Activated naive CD8-positive, alpha-beta T cell treated with anti-CD3 and anti-CD28 coated beads for 36 hours (primary cell): ENCODE results near the gene ECSIT. TPM values are rescaled to one million over a fixed set of nuclear protein-coding genes. Genes with fewer than 3 reads are reported as not detected.

Source experiments
- DNase-seq: peaks from one replicate; pipeline ENCODE4 v3.0.0; 2021
- H3K27ac Mint-ChIP-seq: one replicate; pipeline ENCODE4 v1.8.0; 2022; ENCODE audit warnings: mild to moderate bottlenecking, moderate library complexity, mixed read lengths
- H3K27me3 Mint-ChIP-seq: one replicate; pipeline ENCODE4 v1.8.0; 2022; ENCODE audit warnings: mild to moderate bottlenecking, mixed read lengths
- H3K36me3 Mint-ChIP-seq: one replicate; pipeline ENCODE4 v1.8.0; 2021; ENCODE audit warnings: mild to moderate bottlenecking, mixed read lengths
- H3K4me1 Mint-ChIP-seq: one replicate; pipeline ENCODE4 v1.8.0; 2021; ENCODE audit warnings: mixed read lengths
- H3K4me3 Mint-ChIP-seq: one replicate; pipeline ENCODE4 v1.8.0; 2022; ENCODE audit warnings: mild to moderate bottlenecking, moderate library complexity, mixed read lengths
- H3K9me3 Mint-ChIP-seq: one replicate; pipeline ENCODE4 v1.8.0; 2022; ENCODE audit warnings: mixed read lengths
- total RNA-seq, 2 experiments: library from RNA; stranded (reverse); gene quantifications; one replicate each; pipeline ENCODE4 v1.2.3, GENCODE V29; 2021

ECSIT gene
- total RNA-seq, 2 experiments from 2014 or later, result 46.7 to 51.7 TPM

GRCh38 chr19:11556634-11557420 lies 27.9 kb upstream of the ECSIT start:
- peaks cover 17% of the 10 kb centered on the region for H3K36me3 Mint-ChIP-seq
- H3K4me1 Mint-ChIP-seq, result peaks cover 38% of the 10 kb centered on the region
- H3K27ac Mint-ChIP-seq, result peak overlapping the region; percentile 68
- no peak for DNase-seq
- no peaks in the 10 kb centered on the region for H3K9me3 Mint-ChIP-seq
- peak overlapping the region; percentile 98 for H3K4me3 Mint-ChIP-seq
- no peaks in the 10 kb centered on the region for H3K27me3 Mint-ChIP-seq

GRCh38 chr19:11555246-11555645 lies 26.3 kb upstream of the ECSIT start:
- peaks cover 17% of the 10 kb centered on the region for H3K36me3 Mint-ChIP-seq
- H3K9me3 Mint-ChIP-seq, result no peaks in the 10 kb centered on the region
- no peak overlapping the region for H3K4me3 Mint-ChIP-seq
- H3K27me3 Mint-ChIP-seq, result no peaks in the 10 kb centered on the region
- peak overlapping the region; percentile 27 for H3K27ac Mint-ChIP-seq
- peaks cover 31% of the 10 kb centered on the region for H3K4me1 Mint-ChIP-seq
- DNase-seq, result no peak

DNA sequence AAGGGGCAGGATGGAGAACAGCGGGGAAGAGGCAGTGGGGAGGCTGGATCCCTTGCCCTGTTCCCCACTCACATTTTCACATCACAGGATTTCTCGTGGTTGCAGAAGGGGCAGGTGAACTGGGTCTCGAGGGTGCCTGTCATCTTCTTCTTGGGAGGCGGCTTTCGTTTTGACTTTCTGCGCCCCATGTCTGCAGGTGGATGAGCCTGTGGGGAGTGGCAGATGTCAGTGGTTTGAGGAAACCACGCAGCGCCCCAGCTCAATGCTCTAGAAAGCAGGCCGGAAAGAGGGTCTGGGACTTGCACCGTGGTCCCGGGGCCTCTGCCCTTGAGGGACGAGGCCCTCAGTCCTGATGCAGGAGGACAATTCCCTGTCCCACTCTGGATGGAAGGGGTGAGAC lies 25.2 kb upstream of the ECSIT start:
- DNase-seq, result no peak
- peaks cover 17% of the 10 kb centered on the region for H3K36me3 Mint-ChIP-seq
- H3K9me3 Mint-ChIP-seq, result no peaks in the 10 kb centered on the region
- H3K27me3 Mint-ChIP-seq, result no peaks in the 10 kb centered on the region
- peaks cover 26% of the 10 kb centered on the region for H3K4me1 Mint-ChIP-seq
- H3K27ac Mint-ChIP-seq, result peak overlapping the region; percentile 6
- no peak overlapping the region for H3K4me3 Mint-ChIP-seq

- H3K27ac Mint-ChIP-seq, result no peak overlapping the region
- H3K4me3 Mint-ChIP-seq, result no peak overlapping the region
- DNase-seq, result no peak
- no peaks in the 10 kb centered on the region for H3K9me3 Mint-ChIP-seq
- H3K4me1 Mint-ChIP-seq, result peaks cover 22% of the 10 kb centered on the region
- H3K36me3 Mint-ChIP-seq, result peaks cover 15% of the 10 kb centered on the region
- H3K27me3 Mint-ChIP-seq, result no peaks in the 10 kb centered on the region
Observed at GRCh38 chr19:11552666-11553372, 23.9 kb upstream of the ECSIT start.

- Mint-ChIP-seq H3K27me3 (no peaks in the 10 kb centered on the region), H3K4me3 (no peak overlapping the region), H3K4me1 (peaks cover 16% of the 10 kb centered on the region), H3K27ac (no peak overlapping the region), H3K9me3 (no peaks in the 10 kb centered on the region), H3K36me3 (peaks cover 10% of the 10 kb centered on the region)
- DNase-seq, result no peak
Observed at GRCh38 chr19:11551603-11552235, 22.8 kb upstream of the ECSIT start.

- Mint-ChIP-seq H3K4me1 (peaks cover 6% of the 10 kb centered on the region), H3K9me3 (no peaks in the 10 kb centered on the region), H3K36me3 (peaks cover 4% of the 10 kb centered on the region), H3K4me3 (no peak overlapping the region), H3K27me3 (no peaks in the 10 kb centered on the region), H3K27ac (no peak overlapping the region)
- no peak for DNase-seq
Observed at GRCh38 chr19:11550265-11550664, 21.3 kb upstream of the ECSIT start.

DNA sequence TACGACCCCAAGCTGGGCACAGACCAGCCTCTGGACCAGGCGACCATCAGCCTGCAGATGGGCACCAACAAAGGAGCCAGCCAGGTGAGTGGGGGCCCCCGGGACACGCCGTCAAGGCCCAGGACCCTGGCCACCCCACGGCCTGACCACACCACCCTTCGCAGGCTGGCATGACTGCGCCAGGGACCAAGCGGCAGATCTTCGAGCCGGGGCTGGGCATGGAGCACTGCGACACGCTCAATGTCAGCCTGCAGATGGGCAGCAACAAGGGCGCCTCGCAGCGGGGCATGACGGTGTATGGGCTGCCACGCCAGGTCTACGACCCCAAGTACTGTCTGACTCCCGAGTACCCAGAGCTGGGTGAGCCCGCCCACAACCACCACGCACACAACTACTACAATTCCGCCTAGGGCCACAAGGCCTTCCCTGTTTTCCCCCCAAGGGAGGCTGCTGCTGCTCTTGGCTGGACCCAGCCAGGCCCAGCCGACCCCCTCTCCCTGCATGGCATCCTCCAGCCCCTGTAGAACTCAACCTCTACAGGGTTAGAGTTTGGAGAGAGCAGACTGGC lies 20.5 kb upstream of the ECSIT start:
- H3K27me3 Mint-ChIP-seq, result no peaks in the 10 kb centered on the region
- peaks cover 5% of the 10 kb centered on the region for H3K4me1 Mint-ChIP-seq
- no peaks in the 10 kb centered on the region for H3K9me3 Mint-ChIP-seq
- no peak for DNase-seq
- no peak overlapping the region for H3K4me3 Mint-ChIP-seq
- H3K27ac Mint-ChIP-seq, result no peak overlapping the region
- H3K36me3 Mint-ChIP-seq, result peaks cover 2% of the 10 kb centered on the region

DNA sequence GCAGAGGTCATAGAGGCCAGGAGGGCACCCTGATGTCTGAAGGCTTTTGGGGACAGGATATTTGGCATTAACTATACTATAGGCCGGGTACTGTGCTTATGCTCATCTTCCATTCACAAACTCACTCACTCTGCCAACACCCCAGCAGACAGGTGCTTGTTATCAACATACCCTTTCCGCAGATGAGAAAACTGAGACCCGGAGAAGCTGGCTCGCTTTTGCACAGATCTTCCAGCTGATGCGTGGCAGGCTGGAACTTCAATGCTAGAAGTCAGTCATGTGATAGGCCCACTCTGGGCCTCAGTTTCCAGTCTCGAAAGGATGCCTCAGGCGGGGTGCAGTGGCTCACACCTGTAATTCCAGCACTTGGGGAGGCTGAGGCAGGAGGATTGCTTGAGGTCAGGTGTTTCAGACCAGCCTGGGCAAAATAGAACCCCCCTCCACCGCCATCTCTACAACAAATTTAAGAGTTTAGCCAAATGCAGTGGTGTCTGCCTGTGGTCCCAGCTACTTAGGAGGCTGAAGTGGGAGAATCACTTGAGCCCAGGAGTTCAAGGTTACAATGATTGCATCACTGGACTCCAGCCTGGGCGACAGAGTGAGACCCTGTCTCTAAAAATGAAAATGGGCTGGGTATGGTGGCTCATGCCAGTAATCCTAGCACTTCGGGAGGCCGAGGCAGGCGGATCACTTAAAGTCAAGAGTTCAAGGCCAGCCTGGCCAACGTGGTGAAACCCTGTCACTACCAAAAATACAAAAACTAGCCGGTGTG lies 19.2 kb upstream of the ECSIT start:
- Mint-ChIP-seq H3K4me1 (no peaks in the 10 kb centered on the region), H3K4me3 (no peak overlapping the region), H3K36me3 (no peaks in the 10 kb centered on the region), H3K27ac (no peak overlapping the region), H3K9me3 (no peaks in the 10 kb centered on the region), H3K27me3 (peaks cover 6% of the 10 kb centered on the region)
- no peak for DNase-seq

GRCh38 chr19:11541238-11541637 lies 12.3 kb upstream of the ECSIT start:
- no peaks in the 10 kb centered on the region for H3K9me3 Mint-ChIP-seq
- peaks cover 44% of the 10 kb centered on the region for H3K27me3 Mint-ChIP-seq
- no peak for DNase-seq
- H3K36me3 Mint-ChIP-seq, result no peaks in the 10 kb centered on the region
- H3K27ac Mint-ChIP-seq, result no peak overlapping the region
- H3K4me3 Mint-ChIP-seq, result no peak overlapping the region
- peaks cover 5% of the 10 kb centered on the region for H3K4me1 Mint-ChIP-seq

GRCh38 chr19:11540645-11541044 lies 11.7 kb upstream of the ECSIT start:
- Mint-ChIP-seq H3K9me3 (no peaks in the 10 kb centered on the region), H3K36me3 (no peaks in the 10 kb centered on the region), H3K27ac (no peak overlapping the region), H3K4me1 (peaks cover 6% of the 10 kb centered on the region), H3K4me3 (no peak overlapping the region), H3K27me3 (peaks cover 44% of the 10 kb centered on the region)
- no peak for DNase-seq

- Mint-ChIP-seq H3K4me3 (no peak overlapping the region), H3K36me3 (no peaks in the 10 kb centered on the region), H3K27me3 (peaks cover 44% of the 10 kb centered on the region), H3K27ac (no peak overlapping the region), H3K4me1 (peaks cover 8% of the 10 kb centered on the region), H3K9me3 (no peaks in the 10 kb centered on the region)
- DNase-seq, result no peak
Observed at GRCh38 chr19:11539495-11540365, 10.8 kb upstream of the ECSIT start.

- peak; percentile 31 for DNase-seq
- no peaks in the 10 kb centered on the region for H3K9me3 Mint-ChIP-seq
- H3K27ac Mint-ChIP-seq, result no peak within 1 kb of the TSS
- peaks cover 8% of the 10 kb centered on the region for H3K4me1 Mint-ChIP-seq
- no peaks in the 10 kb centered on the region for H3K36me3 Mint-ChIP-seq
- H3K4me3 Mint-ChIP-seq, result no peak within 1 kb of the TSS
- H3K27me3 Mint-ChIP-seq, result peaks cover 37% of the 10 kb centered on the region
Observed at GRCh38 chr19:11538232-11539036, 9.5 kb upstream of the ECSIT start, which contains the start of gene CNN1. Gene CNN1 (plus strand): TSS chr19:11538851. CDS start chr19:11538928, 77 bp downstream.
